Measurements from ENCODE around the gene MRPS27.
A peak's percentile ranks its signal among the peaks of the same experiment; 100 is the strongest.

Gene MRPS27

DNA sequence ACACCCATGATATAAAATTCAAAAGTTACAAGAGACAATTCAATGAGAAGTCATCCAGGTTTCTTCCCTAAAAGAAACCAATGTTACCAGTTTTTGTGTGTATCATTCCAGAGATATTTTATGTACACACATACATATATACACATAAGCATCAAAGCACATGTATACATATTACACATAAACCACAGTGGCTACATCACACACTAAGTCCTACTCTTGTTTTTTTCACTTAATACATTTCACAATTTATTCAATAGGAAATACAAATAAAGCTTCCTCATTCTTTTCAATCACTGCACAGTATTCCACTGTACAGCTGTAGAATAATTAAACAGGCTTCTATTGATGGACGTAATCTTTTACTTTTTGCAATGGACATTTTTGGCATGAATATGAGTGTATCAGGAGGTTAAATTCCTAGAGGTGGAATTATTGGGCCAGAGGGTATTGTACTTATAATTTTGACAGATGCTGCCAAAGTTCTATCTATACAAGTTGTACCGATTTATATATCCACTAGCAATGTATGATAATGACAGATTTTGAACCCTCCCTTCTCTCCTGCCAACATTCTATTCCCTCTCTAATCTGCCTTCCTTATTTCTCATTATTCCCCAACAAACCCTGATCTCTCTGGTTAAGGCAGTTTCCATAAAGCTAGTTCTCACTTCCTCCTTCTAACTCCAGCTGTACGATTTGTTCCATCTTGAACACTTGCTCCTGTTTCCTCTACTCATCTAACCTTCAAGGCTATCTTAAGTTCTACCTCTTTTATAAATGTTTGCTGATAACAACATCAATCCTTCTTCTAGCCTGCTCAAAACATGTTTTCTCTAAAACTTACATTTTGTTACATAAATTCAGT lies 35.2 kb downstream of the MRPS27 start:
- no peak overlapping the region for H3K4me3 ChIP-seq (ENCODE audit: low read length)
- TF ChIP-seq, protein P1, sequence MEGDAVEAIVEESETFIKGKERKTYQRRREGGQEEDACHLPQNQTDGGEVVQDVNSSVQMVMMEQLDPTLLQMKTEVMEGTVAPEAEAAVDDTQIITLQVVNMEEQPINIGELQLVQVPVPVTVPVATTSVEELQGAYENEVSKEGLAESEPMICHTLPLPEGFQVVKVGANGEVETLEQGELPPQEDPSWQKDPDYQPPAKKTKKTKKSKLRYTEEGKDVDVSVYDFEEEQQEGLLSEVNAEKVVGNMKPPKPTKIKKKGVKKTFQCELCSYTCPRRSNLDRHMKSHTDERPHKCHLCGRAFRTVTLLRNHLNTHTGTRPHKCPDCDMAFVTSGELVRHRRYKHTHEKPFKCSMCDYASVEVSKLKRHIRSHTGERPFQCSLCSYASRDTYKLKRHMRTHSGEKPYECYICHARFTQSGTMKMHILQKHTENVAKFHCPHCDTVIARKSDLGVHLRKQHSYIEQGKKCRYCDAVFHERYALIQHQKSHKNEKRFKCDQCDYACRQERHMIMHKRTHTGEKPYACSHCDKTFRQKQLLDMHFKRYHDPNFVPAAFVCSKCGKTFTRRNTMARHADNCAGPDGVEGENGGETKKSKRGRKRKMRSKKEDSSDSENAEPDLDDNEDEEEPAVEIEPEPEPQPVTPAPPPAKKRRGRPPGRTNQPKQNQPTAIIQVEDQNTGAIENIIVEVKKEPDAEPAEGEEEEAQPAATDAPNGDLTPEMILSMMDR (IDR thresholded peaks at IDR 0.05; ENCODE audit: insufficient read depth, low read depth, low read length, missing control alignments): no peak
- no peak for DNase-seq (ENCODE audit: low read depth)

DNA sequence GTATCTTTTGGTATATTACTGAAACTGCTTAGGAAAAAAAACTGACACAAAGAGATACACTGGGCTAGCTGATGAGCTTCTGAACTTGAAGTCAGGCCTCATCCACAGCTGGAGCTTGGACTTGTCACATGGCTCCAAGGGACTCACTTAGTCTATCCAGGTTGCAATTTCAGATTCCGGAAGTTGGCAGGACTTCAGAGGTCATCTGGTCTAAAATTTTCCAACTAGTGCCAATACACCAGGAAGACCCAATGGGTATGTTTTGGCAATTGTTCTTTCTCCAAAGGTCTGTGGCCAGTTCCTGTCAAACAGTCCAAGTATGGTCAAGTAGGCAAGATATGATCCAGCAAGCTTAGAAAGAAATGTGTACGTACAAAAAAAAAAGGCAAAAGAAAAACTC lies 36.7 kb downstream of the MRPS27 start:
- no peak overlapping the region for H3K4me3 ChIP-seq (ENCODE audit: low read length)
- DNase-seq (ENCODE audit: low read depth): no peak
- TF ChIP-seq, protein P1 (IDR thresholded peaks at IDR 0.05; ENCODE audit: insufficient read depth, low read depth, low read length, missing control alignments): no peak

DNA sequence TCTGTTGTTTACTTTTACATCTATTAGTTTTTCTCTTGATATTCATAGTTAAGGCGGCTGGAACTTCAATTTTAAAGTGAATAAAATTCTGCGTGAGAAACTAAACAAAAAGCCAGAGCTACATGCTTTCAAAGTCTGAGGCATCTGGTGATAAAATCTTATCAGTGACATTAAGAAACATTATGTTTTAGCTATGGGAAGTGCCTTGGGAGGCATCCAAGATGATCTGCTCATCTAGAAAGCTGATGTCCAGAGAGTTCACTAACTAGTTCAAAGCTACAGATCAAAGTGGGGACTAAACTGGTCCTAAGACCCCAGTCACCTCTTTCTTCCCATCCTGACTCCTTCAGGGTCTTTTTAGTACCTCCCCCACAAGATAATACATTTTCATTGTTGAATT lies 37.2 kb downstream of the MRPS27 start:
- H3K4me3 ChIP-seq (ENCODE audit: low read length): no peak overlapping the region
- no peak for DNase-seq (ENCODE audit: low read depth)
- TF ChIP-seq, protein P1 (IDR thresholded peaks at IDR 0.05; ENCODE audit: insufficient read depth, low read depth, low read length, missing control alignments): no peak

DNA sequence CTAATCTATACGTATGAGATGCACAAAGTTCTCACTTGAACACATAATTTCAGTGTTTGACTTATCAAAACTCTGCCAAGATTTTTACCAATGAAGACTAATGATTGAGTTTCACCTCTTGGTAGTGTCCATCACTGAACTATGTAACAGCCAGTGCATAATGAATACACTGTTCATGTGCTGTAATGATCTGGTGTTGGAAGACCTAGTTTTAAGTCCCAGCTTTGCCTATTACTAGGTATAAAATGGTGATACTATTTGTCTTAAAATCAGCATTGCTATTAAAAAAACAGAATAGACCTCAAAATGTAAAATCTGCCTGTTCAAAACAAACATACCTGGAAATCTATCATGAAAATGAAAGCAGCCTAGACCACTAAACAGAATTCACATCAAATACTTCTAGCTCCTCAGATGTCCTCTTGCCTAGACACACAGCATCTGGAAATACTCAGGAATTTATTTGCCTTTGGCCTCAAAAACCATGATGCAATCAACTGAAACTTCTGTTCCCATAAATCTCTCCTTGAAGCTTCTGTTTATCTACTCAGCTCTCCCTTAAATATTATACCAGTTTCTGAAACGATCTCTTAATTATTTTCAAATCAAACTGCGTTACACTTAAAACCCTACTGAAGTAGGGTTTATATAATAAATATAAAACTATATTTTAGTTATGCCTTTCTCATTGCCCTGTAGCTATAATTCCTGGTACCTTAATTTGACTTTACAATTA lies 38.1 kb downstream of the MRPS27 start:
- no peak overlapping the region for H3K4me3 ChIP-seq (ENCODE audit: low read length)
- DNase-seq (ENCODE audit: low read depth): peak; percentile 11
- TF ChIP-seq, protein P1 (IDR thresholded peaks at IDR 0.05; ENCODE audit: insufficient read depth, low read depth, low read length, missing control alignments): no peak

DNA sequence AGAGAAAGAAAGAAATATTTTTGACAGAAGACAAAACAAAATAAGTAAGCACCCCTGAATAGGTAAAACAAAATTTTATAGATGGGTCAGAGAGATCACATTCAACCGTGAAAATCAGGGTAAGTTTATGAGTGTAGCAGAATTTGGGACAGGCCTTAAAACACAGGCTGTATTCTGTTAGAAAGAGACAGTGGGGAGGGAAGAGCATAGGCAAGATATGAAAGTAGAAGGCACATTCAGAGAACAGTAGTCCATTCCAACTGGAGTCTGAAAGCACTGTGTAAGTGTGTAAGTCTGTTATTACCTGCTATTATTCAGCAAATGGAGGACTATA lies 38.6 kb downstream of the MRPS27 start:
- TF ChIP-seq, protein P1 (IDR thresholded peaks at IDR 0.05; ENCODE audit: insufficient read depth, low read depth, low read length, missing control alignments): no peak
- DNase-seq (ENCODE audit: low read depth): no peak
- H3K4me3 ChIP-seq (ENCODE audit: low read length): no peak overlapping the region

DNA sequence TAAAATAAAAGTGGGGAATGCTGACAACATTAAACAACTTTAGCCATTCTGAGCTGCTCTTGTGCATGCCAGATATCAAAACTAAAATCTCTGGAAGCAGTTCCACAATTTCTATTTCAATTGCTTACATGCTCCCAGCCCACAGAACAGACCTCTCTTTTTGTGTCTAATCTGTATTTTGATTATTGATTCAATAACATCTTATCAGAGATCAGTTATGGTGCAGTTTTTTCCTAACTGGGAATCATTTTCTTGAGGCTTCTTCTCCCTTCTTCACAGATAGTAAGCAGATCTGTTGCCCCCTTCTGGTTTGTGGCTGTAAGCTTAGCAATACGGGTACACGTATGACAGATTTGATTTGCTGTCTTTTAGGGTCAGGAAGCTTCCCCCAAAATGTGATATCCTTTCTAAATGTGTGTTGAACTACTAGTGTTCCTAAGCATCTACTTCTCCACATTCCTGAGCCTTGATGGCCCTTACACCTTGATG lies 39.4 kb downstream of the MRPS27 start:
- peak; percentile 48 for DNase-seq (ENCODE audit: low read depth)
- TF ChIP-seq, protein P1 (IDR thresholded peaks at IDR 0.05; ENCODE audit: insufficient read depth, low read depth, low read length, missing control alignments): peak; percentile 68
- H3K4me3 ChIP-seq (ENCODE audit: low read length): no peak overlapping the region
